A549 (cell line): Measurements from ENCODE around the gene UBAC1.

Source experiments
- CHD4 ChIP-seq: fragments of 200-600 bp; sonication (generic); IDR thresholded peaks from 2 replicates; pipeline ENCODE4 v1.6.1; 2016; ENCODE audit warnings: antibody characterized with exemption, mild to moderate bottlenecking, borderline replicate concordance
- CTCF ChIP-seq: fragments of >200 bp; sonication (Bioruptor Twin); formaldehyde crosslinking; IDR thresholded peaks from 3 replicates; pipeline ENCODE4 v1.5.1; 2016
- KDM1A ChIP-seq: fragments of 200-600 bp; sonication (generic); IDR thresholded peaks from 2 replicates; pipeline ENCODE4 v1.6.1; 2016; ENCODE audit warnings: low read depth, mild to moderate bottlenecking
- MAFK ChIP-seq: fragments of 450-650 bp; IDR thresholded peaks from 2 replicates; pipeline ENCODE4 v1.6.1; 2014; ENCODE audit not compliant: partially characterized antibody
- POLR2A ChIP-seq: IDR thresholded peaks from 2 replicates; pipeline ENCODE4 v1.6.1; 2012; ENCODE audit warnings: mild to moderate bottlenecking, low read length
- RARB ChIP-seq: fragments of 250-450 bp; sonication (Bioruptor Pico); IDR thresholded peaks from 2 replicates; pipeline ENCODE4 v1.8.0; 2021; ENCODE audit warnings: mild to moderate bottlenecking, moderate library complexity
- SMC3 ChIP-seq: fragments of >200 bp; sonication (Bioruptor Twin); formaldehyde crosslinking; IDR thresholded peaks from 3 replicates; pipeline ENCODE4 v1.6.1; 2018; ENCODE audit warnings: inconsistent platforms
- ZFP36 ChIP-seq: fragments of 450-650 bp; IDR thresholded peaks from 2 replicates; pipeline ENCODE4 v1.6.1; 2014; ENCODE audit warnings: borderline replicate concordance; ENCODE audit not compliant: partially characterized antibody
- ZSCAN20 ChIP-seq: fragments of 250-450 bp; sonication (Bioruptor Pico); IDR thresholded peaks from 2 replicates; pipeline ENCODE4 v1.8.0; 2022; ENCODE audit warnings: mild to moderate bottlenecking, moderate library complexity
- TF ChIP-seq, protein P1 (sequence below): IDR thresholded peaks from 2 replicates; pipeline ENCODE4 v1.6.1; 2012
- TF ChIP-seq, protein P2 (sequence below): fragments of >200 bp; sonication (Bioruptor Twin); formaldehyde crosslinking; IDR thresholded peaks from 2 replicates; pipeline ENCODE4 v1.6.1; 2016
- TF ChIP-seq, protein P3 (sequence below): IDR thresholded peaks from 2 replicates; pipeline ENCODE4 v1.6.1; 2012

GRCh38 chr9:135998410-135999071 lies 37.4 kb upstream of the UBAC1 start:
- TF ChIP-seq POLR2A (no peak), CTCF (no peak), KDM1A (no peak), CHD4 (no peak), SMC3 (no peak), RARB (CRISPR knock-in tag) (no peak), ZFP36 (no peak), MAFK (no peak), ZSCAN20 (CRISPR knock-in tag) (no peak)
- TF ChIP-seq, protein P1, sequence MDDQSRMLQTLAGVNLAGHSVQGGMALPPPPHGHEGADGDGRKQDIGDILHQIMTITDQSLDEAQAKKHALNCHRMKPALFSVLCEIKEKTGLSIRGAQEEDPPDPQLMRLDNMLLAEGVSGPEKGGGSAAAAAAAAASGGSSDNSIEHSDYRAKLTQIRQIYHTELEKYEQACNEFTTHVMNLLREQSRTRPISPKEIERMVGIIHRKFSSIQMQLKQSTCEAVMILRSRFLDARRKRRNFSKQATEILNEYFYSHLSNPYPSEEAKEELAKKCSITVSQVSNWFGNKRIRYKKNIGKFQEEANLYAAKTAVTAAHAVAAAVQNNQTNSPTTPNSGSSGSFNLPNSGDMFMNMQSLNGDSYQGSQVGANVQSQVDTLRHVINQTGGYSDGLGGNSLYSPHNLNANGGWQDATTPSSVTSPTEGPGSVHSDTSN = no peak
- TF ChIP-seq, protein P2, sequence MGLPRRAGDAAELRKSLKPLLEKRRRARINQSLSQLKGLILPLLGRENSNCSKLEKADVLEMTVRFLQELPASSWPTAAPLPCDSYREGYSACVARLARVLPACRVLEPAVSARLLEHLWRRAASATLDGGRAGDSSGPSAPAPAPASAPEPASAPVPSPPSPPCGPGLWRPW = no peak
- TF ChIP-seq, protein P3, sequence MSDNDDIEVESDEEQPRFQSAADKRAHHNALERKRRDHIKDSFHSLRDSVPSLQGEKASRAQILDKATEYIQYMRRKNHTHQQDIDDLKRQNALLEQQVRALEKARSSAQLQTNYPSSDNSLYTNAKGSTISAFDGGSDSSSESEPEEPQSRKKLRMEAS = no peak
